Adipose tissue (tissue), 3 donors: ENCODE measurements around the gene NPFFR1. TPM values are rescaled to one million over a fixed set of nuclear protein-coding genes. Genes with fewer than 3 reads are reported as not detected.

Experiments
- H3K27ac ChIP-seq: one replicate; pipeline ENCODE4 v1.5.1; 2013; ENCODE audit warnings: low read depth, low read length
- WGBS, 3 donors: extraction: QIAGEN DNeasy Blood & Tissue Kit; methylation state at CpG; one replicate each; pipeline ENCODE4 v1.1.7; 2013; 5-methylcytosine and 5-hydroxymethylcytosine counted together
- polyA plus RNA-seq, 3 donors: library from polyadenylated mRNA; stranded (reverse); fragments of 200-250 nt; gene quantifications; one replicate each; pipeline ENCODE4 v1.2.3, GENCODE V29; 2013
- donor health status: healthy with polysubstance abuse.
- donor health status: Bipolar disorder and iron deficiency.
- donor health status: healthy.

The NPFFR1 gene
- polyA plus RNA-seq, 3 donors: under 0.01 to 0.11 (median 0.01) TPM

DNA sequence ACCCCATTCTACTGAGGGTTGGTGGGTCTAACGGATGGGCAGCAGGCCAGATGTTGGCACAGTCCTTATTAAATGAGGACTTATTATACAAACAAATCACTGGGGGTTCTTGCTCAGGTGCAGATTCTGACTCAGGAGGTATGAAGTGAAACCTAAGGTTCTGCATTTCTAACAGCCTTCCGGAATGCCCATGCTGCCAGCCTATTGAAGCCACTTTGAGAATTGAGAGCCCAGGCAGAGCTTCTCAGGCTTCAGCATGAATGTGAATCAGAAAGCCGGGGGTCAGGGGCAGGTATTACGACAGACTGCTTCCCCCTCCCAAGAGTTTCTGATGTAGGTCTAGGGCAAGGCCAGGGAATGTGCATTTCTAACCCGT is 34.1 kb upstream of the NPFFR1 start:
- 86 to 95% (median 92%) methylated on average over 5 of the region's 5 CpGs for WGBS, 3 donors
- H3K27ac ChIP-seq: no peak overlapping the region

GRCh38 chr10:70317272-70317942 is 33.6 kb upstream of the NPFFR1 start:
- H3K27ac ChIP-seq: no peak overlapping the region
- 80 to 88% (median 83%) methylated on average over 5 of the region's 5 CpGs for WGBS, 3 donors

- no peak overlapping the region for H3K27ac ChIP-seq
- WGBS, 3 donors: 92 to 97% (median 96%) methylated on average over 5 of the region's 5 CpGs
Observed at GRCh38 chr10:70315815-70316214, 32.0 kb upstream of the NPFFR1 start.

DNA sequence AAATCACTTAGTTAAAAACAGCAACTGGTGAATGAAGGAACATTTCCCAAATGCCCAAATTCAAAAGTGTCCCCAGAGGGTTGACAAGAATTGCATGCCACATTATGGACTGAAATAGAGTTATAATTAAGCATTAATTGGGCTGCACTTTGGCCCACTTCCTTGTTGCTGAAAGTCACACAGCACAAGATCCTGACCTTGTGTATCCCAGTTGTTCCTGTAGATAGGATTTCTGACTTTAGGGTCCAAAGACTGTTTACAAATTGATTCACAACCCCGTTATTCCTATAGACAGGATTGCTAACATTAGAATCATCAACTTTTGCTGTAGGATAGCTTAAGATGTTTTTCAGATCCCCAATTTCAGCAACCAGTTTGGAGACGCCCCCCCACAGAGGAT is 31.5 kb upstream of the NPFFR1 start:
- no peak overlapping the region for H3K27ac ChIP-seq
- WGBS, 3 donors: 60 to 72% (median 67%) methylated on average over 2 of the region's 2 CpGs

DNA sequence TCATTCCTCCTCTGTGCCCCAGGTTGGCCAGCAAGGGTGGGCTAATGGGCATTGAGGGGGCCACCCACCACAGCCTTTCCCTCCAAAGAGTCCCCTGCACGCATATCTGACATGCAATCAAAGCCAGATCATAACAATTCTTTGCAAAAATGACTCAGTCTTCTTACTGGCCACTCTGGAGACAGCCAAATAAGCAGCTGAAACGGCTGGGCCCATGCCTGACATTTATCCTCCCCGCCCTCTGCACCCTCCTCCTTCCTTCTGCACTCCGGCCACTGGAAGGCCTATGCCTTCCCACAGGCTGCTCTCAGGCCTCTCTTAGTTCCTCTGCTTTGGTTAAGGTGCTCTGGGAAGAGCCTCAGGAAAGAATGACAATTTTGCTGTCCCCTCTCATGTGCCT is 29.2 kb upstream of the NPFFR1 start:
- 59 to 80% (median 65%) methylated on average over 4 of the region's 4 CpGs for WGBS, 3 donors
- no peak overlapping the region for H3K27ac ChIP-seq

GRCh38 chr10:70312249-70312648 is 28.4 kb upstream of the NPFFR1 start:
- 78 to 96% (median 89%) methylated on average over 5 of the region's 5 CpGs for WGBS, 3 donors
- H3K27ac ChIP-seq: no peak overlapping the region

DNA sequence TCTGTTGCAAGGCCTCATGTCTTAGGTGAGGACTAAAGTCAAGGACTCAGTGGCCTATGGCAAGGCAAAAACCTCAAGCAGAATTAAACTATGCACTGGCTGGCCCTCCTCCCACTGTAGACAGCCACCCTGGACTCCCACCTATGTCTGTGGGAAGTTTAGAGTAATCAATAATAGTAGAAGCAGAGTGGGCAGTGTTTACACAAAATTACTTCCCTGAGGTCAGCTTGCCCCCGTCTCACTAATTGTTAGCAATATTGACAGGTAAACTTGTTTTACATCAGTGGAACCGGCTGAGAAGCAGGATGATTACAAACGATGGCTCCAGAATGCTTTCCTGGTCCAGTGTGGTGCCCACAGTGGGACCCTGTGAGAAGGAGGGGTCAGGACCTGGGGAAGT is 27.9 kb upstream of the NPFFR1 start:
- WGBS, 3 donors: 77 to 94% (median 88%) methylated on average over 3 of the region's 3 CpGs
- H3K27ac ChIP-seq: no peak overlapping the region

DNA sequence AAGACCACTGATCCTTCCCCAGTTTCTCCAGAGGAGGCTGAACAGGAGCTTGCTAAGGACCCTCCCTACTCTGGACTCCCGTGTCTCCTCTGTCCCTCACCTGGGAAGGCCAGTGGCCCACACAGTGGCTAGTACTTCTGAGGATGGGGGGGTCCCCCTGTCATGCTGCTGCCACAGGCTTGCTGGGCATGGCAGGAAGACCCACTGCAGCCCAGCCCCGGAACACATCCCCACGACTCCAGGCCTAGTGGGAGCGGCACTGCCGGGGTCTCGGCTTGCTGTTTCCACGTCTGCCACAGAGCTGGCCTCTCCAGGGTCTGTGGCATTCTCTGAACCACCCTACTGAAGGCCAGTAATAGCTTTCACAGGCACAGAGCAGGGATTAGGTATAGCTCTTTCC is 25.9 kb upstream of the NPFFR1 start:
- H3K27ac ChIP-seq: no peak overlapping the region
- 92 to 95% (median 93%) methylated on average over 7 of the region's 7 CpGs for WGBS, 3 donors

- H3K27ac ChIP-seq: no peak overlapping the region
- 78 to 96% (median 86%) methylated on average over 19 of the region's 19 CpGs for WGBS, 3 donors
Observed at GRCh38 chr10:70308121-70309060, 24.6 kb upstream of the NPFFR1 start.

GRCh38 chr10:70306886-70307520 is 23.2 kb upstream of the NPFFR1 start:
- H3K27ac ChIP-seq: no peak overlapping the region
- 72 to 90% (median 80%) methylated on average over 5 of the region's 5 CpGs for WGBS, 3 donors

DNA sequence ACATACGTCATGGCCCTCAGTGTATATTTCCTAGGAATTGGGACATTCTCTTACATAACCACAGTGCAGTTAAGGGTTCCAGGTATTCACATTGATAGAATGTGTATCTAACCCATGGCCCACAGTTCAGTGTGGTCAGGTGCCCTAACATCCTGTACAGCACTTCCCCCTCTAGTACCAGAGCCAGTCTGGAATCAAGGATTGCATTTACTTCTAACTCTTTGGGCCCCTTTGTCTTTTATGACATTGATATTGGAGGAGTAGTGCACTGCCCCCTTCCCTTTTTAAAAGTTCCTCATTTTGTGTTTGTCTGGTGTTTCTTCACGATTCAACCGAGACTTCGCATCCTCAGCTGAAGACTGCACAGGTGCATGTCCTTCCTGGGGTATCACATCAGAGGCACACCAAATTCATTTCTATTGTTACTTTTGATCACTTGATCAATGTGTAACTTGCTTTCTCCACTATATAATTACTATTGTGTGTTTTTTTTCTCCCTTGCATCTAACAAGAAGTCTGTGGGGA is 22.4 kb upstream of the NPFFR1 start:
- 52 to 85% (median 59%) methylated on average over 4 of the region's 4 CpGs for WGBS, 3 donors

GRCh38 chr10:70303730-70304129 is 19.9 kb upstream of the NPFFR1 start:
- no peak overlapping the region for H3K27ac ChIP-seq
- WGBS, 3 donors: 76 to 88% (median 85%) methylated on average over 2 of the region's 2 CpGs

More for the DNA sequence above, 22.4 kb upstream of the NPFFR1 start:
- no peak overlapping the region for H3K27ac ChIP-seq

DNA sequence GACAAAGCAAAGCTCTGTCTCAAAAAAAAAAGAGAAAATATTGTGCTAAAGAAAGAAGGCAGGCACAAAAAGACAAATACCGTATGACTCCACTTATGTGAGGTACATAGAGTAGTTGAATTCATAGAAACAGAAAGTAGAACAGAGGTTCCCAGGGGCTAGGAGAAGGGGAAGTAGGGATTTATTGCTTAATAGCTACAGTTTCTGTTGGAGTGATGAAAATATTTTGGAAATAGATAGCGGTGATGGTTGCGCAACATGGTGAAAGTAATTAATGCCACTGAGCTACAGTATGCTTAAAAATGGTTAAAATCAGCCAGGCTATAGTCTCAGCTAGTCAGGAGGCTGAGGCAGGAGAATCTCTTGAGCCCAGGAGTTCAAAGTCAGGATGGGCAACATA is 18.5 kb upstream of the NPFFR1 start:
- WGBS, 3 donors: 22 to 68% (median 37%) methylated on average over 3 of the region's 3 CpGs
- no peak overlapping the region for H3K27ac ChIP-seq

DNA sequence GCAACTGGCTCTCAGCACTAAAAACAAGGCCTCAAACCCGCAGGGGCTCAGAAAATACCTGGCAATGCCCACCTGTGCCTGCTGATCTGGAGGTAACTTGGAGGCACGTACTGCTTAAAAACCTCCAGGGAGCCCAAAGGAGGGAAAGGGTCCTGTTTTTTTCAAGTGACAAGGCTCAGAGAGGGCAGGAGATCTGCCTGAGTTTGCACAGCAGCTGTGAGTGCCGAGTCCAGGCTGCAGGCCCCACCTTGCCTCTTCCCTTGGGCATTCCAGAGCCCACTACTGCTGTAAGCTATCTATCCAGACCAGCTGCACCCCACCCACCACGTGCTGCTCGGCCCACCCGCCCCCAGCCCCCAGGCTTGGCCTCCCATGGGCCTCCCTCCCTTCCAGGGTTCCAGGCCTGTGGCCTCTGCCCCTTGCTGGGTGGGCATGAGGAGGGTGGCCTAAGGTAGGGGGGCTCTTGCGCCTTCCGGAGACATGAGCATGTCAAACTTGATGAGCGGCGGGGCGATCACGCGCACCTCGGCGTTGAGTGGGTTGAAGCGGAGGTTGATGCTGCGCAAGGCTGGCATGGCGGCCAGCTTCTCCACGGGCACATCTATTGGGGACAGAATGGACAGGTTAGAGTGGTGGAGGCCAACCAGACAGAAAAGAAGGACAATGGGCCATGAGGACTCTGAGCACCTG is 17.2 kb upstream of the NPFFR1 start:
- 94 to 96% (median 95%) methylated on average over 19 of the region's 19 CpGs for WGBS, 3 donors
- H3K27ac ChIP-seq: no peak overlapping the region

DNA sequence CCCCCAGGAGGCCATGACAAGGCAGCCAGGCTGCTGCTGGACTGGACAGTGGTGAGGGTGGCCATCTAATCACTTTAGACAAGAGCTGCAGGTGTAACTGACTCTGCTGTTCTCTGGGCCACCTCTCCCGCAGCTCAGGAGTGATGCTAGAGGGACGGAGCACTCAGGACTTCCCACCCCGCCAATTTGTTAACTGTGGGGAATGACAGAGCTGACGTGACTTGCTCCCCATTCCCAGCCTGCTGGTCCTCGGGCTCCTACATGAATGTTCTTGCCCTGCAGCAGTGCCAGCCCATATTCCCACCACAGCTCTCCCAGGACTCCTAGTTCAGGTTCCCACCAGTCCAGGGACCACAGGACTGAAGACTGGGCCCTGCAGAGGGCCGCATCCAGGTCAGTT is 16.7 kb upstream of the NPFFR1 start:
- no peak overlapping the region for H3K27ac ChIP-seq
- WGBS, 3 donors: 93 to 97% (median 97%) methylated on average over 6 of the region's 6 CpGs

GRCh38 chr10:70299876-70300275 is 16.1 kb upstream of the NPFFR1 start:
- H3K27ac ChIP-seq: no peak overlapping the region
- WGBS, 3 donors: 92 to 96% (median 95%) methylated on average over 7 of the region's 7 CpGs

DNA sequence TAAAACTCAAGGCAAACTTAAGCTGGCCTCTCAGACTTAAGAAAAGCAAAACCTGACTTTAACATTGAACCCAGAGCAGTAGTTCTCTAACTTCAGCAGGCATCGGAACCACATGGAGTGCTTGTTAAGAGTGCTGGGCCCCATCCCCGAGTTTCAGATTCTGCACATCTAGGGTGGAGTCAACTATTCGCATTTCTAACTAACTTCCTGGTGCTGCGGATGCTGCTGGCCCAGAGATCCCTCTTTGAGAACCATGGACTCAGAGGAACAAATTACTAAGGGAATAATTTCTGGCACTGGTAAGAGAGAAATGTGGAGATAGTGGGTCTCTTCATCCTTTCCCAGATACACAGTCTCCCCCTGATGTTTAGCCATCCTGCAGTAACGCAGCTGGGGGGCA is 14.6 kb upstream of the NPFFR1 start:
- no peak overlapping the region for H3K27ac ChIP-seq
- WGBS, 3 donors: 72 to 83% (median 77%) methylated on average over 5 of the region's 5 CpGs

GRCh38 chr10:70297224-70297623 is 13.4 kb upstream of the NPFFR1 start:
- no peak overlapping the region for H3K27ac ChIP-seq
- WGBS, 3 donors: 54 to 75% (median 70%) methylated on average over 5 of the region's 5 CpGs
